ENCODE data around the gene CTSC. TPM values are rescaled to one million over a fixed set of nuclear protein-coding genes. Genes with fewer than 3 reads are reported as not detected.

Gene CTSC
- total and polyA plus RNA-seq, 9 of the 15 experiments (the other 6 are each of a cell fraction or from before 2014, with no cell fraction given) = 113 to 403 (median 187) TPM

GRCh38 chr11:88363004-88363403 is 25.5 kb upstream of the CTSC start (continued):
- TF ChIP-seq, protein P1, sequence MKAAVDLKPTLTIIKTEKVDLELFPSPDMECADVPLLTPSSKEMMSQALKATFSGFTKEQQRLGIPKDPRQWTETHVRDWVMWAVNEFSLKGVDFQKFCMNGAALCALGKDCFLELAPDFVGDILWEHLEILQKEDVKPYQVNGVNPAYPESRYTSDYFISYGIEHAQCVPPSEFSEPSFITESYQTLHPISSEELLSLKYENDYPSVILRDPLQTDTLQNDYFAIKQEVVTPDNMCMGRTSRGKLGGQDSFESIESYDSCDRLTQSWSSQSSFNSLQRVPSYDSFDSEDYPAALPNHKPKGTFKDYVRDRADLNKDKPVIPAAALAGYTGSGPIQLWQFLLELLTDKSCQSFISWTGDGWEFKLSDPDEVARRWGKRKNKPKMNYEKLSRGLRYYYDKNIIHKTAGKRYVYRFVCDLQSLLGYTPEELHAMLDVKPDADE (conservative IDR thresholded peaks at IDR 0.05; ENCODE audit: control insufficient read depth, low read depth, low read length) = no peak
- no peak for TF ChIP-seq MAFG (tag; conservative IDR thresholded peaks at IDR 0.05)
- TF ChIP-seq, protein P2, sequence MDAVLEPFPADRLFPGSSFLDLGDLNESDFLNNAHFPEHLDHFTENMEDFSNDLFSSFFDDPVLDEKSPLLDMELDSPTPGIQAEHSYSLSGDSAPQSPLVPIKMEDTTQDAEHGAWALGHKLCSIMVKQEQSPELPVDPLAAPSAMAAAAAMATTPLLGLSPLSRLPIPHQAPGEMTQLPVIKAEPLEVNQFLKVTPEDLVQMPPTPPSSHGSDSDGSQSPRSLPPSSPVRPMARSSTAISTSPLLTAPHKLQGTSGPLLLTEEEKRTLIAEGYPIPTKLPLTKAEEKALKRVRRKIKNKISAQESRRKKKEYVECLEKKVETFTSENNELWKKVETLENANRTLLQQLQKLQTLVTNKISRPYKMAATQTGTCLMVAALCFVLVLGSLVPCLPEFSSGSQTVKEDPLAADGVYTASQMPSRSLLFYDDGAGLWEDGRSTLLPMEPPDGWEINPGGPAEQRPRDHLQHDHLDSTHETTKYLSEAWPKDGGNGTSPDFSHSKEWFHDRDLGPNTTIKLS (IDR thresholded peaks at IDR 0.05; ENCODE audit: borderline replicate concordance, low read depth) = no peak
- peak in 1 of 2 experiments; percentile 22; a peak in 1 of 4 replicates for TF ChIP-seq MAZ (CRISPR knock-in tag; conservative IDR thresholded peaks at IDR 0.05 in 1 of 2, IDR thresholded peaks at IDR 0.05 in 1 of 2)
- TF ChIP-seq ZEB2 (IDR thresholded peaks at IDR 0.05) = no peak
- no peak for TF ChIP-seq ZNF197 (CRISPR knock-in tag; IDR thresholded peaks at IDR 0.05; ENCODE audit: low read depth)
- no peak for TF ChIP-seq DDX20 (tag; IDR thresholded peaks at IDR 0.05; ENCODE audit: low read depth)
- TF ChIP-seq EGR1 (conservative IDR thresholded peaks at IDR 0.05) = peak; percentile 39
- TF ChIP-seq HNRNPK (IDR thresholded peaks at IDR 0.05; ENCODE audit: low read depth, low read length, poor library complexity, severe bottlenecking) = no peak
- TF ChIP-seq RBM15 (IDR thresholded peaks at IDR 0.05; ENCODE audit: insufficient read depth, low read length) = no peak
- no peak for TF ChIP-seq E4F1 (CRISPR knock-in tag; IDR thresholded peaks at IDR 0.05; ENCODE audit: borderline replicate concordance)
- TF ChIP-seq FOXA3 (CRISPR knock-in tag; conservative IDR thresholded peaks at IDR 0.05 in 1 of 2, IDR thresholded peaks at IDR 0.05 in 1 of 2) = peak in 1 of 2 experiments; percentile 68; a peak in 2 of 4 replicates
- TF ChIP-seq ZNF695 (CRISPR knock-in tag; IDR thresholded peaks at IDR 0.05) = no peak
- no peak for TF ChIP-seq TAL1 (IDR thresholded peaks at IDR 0.05)
- no peak for TF ChIP-seq SMARCB1 (IDR thresholded peaks at IDR 0.05; ENCODE audit: insufficient read length, low read depth)
- TF ChIP-seq ZNF780A (CRISPR knock-in tag; IDR thresholded peaks at IDR 0.05) = no peak
- no peak for TF ChIP-seq GTF2F1 (IDR thresholded peaks at IDR 0.05; ENCODE audit: low read depth, low read length)

Data from K562 (cell line).